Prostate gland (tissue), 2 donors: ENCODE results near the gene AUTS2. TPM values are rescaled to one million over a fixed set of nuclear protein-coding genes. Genes with fewer than 3 reads are reported as not detected.

Experiments
- DNase-seq: peaks from one replicate; pipeline ENCODE4 v3.0.0-alpha.2; 2019; ENCODE audit warnings: low spot score
- H3K27ac ChIP-seq, 2 donors: fragments of 200-600 bp; sonication (generic); 2 replicates each; pipeline ENCODE4 v1.5.1; 2017 to 2019
- H3K27me3 ChIP-seq: fragments of 200-600 bp; sonication (generic); replicated peaks from 2 replicates; pipeline ENCODE4 v1.5.1; 2019; ENCODE audit not compliant: insufficient read depth
- H3K36me3 ChIP-seq, 2 donors: fragments of 200-600 bp; sonication (generic); 1 replicate in 1 of 2; 2 replicates in 1 of 2; pipeline versions ENCODE4 v1.5.1 to v1.8.1; 2017 to 2019
- H3K4me1 ChIP-seq: fragments of 200-600 bp; sonication (generic); replicated peaks from 2 replicates; pipeline ENCODE4 v1.5.1; 2019
- H3K4me3 ChIP-seq, 2 donors: fragments of 200-600 bp; sonication (generic); 2 replicates each; pipeline ENCODE4 v1.5.1; 2017 to 2019
- H3K9me3 ChIP-seq: fragments of 200-600 bp; sonication (generic); 2 replicates; pipeline ENCODE4 v1.5.1; 2017
- CTCF ChIP-seq, 4 experiments: fragments of 200-600 bp in 2 of 4; fragments of 450-650 bp in 2 of 4; sonication (generic) in 2 of 4; IDR thresholded peaks; 1 replicate in 3 of 4; 2 replicates in 1 of 4; pipeline ENCODE4 v1.5.1; 2016 to 2019; ENCODE audit warnings: antibody characterized with exemption in 4 of 4, mild to moderate bottlenecking in 2 of 4, moderate library complexity in 2 of 4
- POLR2A ChIP-seq: fragments of 450-650 bp; IDR thresholded peaks from one replicate; pipeline ENCODE4 v1.6.1; 2016; ENCODE audit warnings: antibody characterized with exemption, mild to moderate bottlenecking
- POLR2AphosphoS5 ChIP-seq: sonication (generic); formaldehyde crosslinking; IDR thresholded peaks from one replicate; pipeline ENCODE4 v1.6.1; 2017; ENCODE audit warnings: antibody characterized with exemption
- WGBS: methylation state at CpG from one replicate; pipeline ENCODE4 v1.1.5; 2018; 5-methylcytosine and 5-hydroxymethylcytosine counted together
- intact Hi-C: fragments of 100-400 bp; cut with DNase I; formaldehyde crosslinking; loops from one replicate; pipeline ENCODE4 v1.14.2; 2022
- total RNA-seq, 2 donors: library from RNA; depleted of rRNA; stranded (reverse); fragments of >200 nt; gene quantifications; one replicate each; pipeline ENCODE4 v1.1.0, GENCODE V29; 2016

The AUTS2 gene
- total RNA-seq, 2 donors from 2014 or later = 25.0 to 55.2 TPM

- no peaks in the 10 kb centered on the region for H3K9me3 ChIP-seq
- no peaks in the 10 kb centered on the region for H3K27me3 ChIP-seq
- 73% methylated on average over 4 of the region's 7 CpGs for WGBS
- DNase-seq = no peak
- H3K4me3 ChIP-seq = no peak overlapping the region
- no peaks in the 10 kb centered on the region for H3K36me3 ChIP-seq
- H3K4me1 ChIP-seq = no peaks in the 10 kb centered on the region
- H3K27ac ChIP-seq = no peak overlapping the region
- intact Hi-C loops = no loop called here
- TF ChIP-seq CTCF (IDR thresholded peaks at IDR 0.05) (no peak), POLR2AphosphoS5 (no peak), POLR2A (no peak)
Observed at GRCh38 chr7:70830060-70830395, 1231.8 kb downstream of the AUTS2 start.

GRCh38 chr7:70830426-70830825 lies 1232.2 kb downstream of the AUTS2 start:
- H3K27ac ChIP-seq = no peak overlapping the region
- 88% methylated on average over 7 of the region's 7 CpGs for WGBS
- intact Hi-C loops = no loop called here
- H3K36me3 ChIP-seq = no peaks in the 10 kb centered on the region
- TF ChIP-seq POLR2AphosphoS5 = no peak
- no peak for TF ChIP-seq CTCF (IDR thresholded peaks at IDR 0.05)
- no peak for TF ChIP-seq POLR2A
- H3K9me3 ChIP-seq = no peaks in the 10 kb centered on the region
- H3K4me1 ChIP-seq = no peaks in the 10 kb centered on the region
- H3K4me3 ChIP-seq = no peak overlapping the region
- H3K27me3 ChIP-seq = no peaks in the 10 kb centered on the region
- no peak for DNase-seq

- DNase-seq = no peak
- intact Hi-C loops = no loop called here
- Histone ChIP-seq H3K36me3 (no peaks in the 10 kb centered on the region), H3K27me3 (no peaks in the 10 kb centered on the region), H3K27ac (no peak overlapping the region), H3K4me3 (no peak overlapping the region), H3K9me3 (no peaks in the 10 kb centered on the region), H3K4me1 (no peaks in the 10 kb centered on the region)
- TF ChIP-seq POLR2AphosphoS5 (no peak), CTCF (IDR thresholded peaks at IDR 0.05) (no peak), POLR2A (no peak)
- 50% methylated on average over 1 of the region's 1 CpG for WGBS
Observed at GRCh38 chr7:70833726-70834125, 1235.5 kb downstream of the AUTS2 start.

GRCh38 chr7:70834424-70834823 lies 1236.1 kb downstream of the AUTS2 start:
- no peak for DNase-seq
- Histone ChIP-seq H3K36me3 (no peaks in the 10 kb centered on the region), H3K27me3 (no peaks in the 10 kb centered on the region), H3K27ac (no peak overlapping the region), H3K4me3 (no peak overlapping the region), H3K4me1 (no peaks in the 10 kb centered on the region), H3K9me3 (no peaks in the 10 kb centered on the region)
- intact Hi-C loops = no loop called here
- TF ChIP-seq POLR2A (no peak), CTCF (IDR thresholded peaks at IDR 0.05) (no peak), POLR2AphosphoS5 (no peak)
- WGBS = 85% methylated on average over 8 of the region's 8 CpGs

DNA sequence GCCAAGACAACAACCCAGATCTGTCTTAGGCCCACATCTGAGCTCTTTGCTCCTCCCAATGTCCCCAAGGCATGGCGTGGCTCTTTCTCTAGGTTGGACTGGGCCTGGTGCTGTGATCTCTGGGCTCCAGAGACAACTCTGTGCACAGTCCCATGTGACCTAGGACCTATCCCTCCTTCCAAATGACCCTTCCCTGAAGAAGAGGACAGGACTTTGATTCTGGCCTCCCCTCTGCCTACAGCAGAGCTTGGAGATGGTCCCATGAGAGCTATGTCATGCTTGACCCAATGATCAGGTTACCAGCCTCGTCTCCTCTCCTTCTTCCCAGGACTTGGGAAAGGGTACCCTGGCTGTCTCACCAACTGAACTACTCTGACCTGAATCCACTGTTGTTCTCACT lies 1237.4 kb downstream of the AUTS2 start:
- DNase-seq = no peak
- no peaks in the 10 kb centered on the region for H3K4me1 ChIP-seq
- no peaks in the 10 kb centered on the region for H3K27me3 ChIP-seq
- TF ChIP-seq CTCF (IDR thresholded peaks at IDR 0.05) = no peak
- TF ChIP-seq POLR2AphosphoS5 = no peak
- TF ChIP-seq POLR2A = no peak
- intact Hi-C loops = no loop called here
- WGBS = 48% methylated on average over 2 of the region's 2 CpGs
- no peak overlapping the region for H3K27ac ChIP-seq
- H3K4me3 ChIP-seq = no peak overlapping the region
- no peaks in the 10 kb centered on the region for H3K36me3 ChIP-seq
- no peaks in the 10 kb centered on the region for H3K9me3 ChIP-seq
